ENCODE data around the gene MIS18A.

The MIS18A gene

DNA sequence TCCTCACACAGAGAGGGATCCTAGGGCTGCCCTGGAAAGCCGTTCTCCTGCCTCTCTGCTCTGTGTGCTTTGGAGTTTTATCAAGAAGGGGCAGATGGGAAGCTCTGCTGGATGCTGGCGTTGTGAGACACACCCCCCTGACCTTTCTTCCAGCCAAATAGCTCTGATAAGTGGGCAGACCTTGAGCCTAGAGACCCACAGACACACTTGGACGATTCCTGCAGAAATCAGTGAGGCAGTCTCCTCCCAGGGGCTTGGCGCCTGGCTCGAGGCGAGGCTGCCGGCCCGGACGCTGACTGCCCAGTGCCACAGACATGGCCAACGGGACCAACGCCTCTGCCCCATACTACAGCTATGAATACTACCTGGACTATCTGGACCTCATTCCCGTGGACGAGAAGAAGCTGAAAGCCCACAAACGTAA lies 19.8 kb upstream of the MIS18A start, which contains the start of gene MRAP:
Gene MRAP, plus strand, starts transcription at position 198 of the 424 bp plus-strand sequence. Its CDS starts 117 bp downstream, at position 315.
- no peak within 1 kb of the TSS for H3K27ac ChIP-seq
- H3K36me3 ChIP-seq (replicated peaks): no peaks in the 10 kb centered on the region
- no peak within 1 kb of the TSS for H3K4me3 ChIP-seq (ENCODE audit: low read depth, low read length)
- no peak for DNase-seq
- TF ChIP-seq, protein P1, sequence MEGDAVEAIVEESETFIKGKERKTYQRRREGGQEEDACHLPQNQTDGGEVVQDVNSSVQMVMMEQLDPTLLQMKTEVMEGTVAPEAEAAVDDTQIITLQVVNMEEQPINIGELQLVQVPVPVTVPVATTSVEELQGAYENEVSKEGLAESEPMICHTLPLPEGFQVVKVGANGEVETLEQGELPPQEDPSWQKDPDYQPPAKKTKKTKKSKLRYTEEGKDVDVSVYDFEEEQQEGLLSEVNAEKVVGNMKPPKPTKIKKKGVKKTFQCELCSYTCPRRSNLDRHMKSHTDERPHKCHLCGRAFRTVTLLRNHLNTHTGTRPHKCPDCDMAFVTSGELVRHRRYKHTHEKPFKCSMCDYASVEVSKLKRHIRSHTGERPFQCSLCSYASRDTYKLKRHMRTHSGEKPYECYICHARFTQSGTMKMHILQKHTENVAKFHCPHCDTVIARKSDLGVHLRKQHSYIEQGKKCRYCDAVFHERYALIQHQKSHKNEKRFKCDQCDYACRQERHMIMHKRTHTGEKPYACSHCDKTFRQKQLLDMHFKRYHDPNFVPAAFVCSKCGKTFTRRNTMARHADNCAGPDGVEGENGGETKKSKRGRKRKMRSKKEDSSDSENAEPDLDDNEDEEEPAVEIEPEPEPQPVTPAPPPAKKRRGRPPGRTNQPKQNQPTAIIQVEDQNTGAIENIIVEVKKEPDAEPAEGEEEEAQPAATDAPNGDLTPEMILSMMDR (IDR thresholded peaks at IDR 0.05; ENCODE audit: low read depth, low read length, missing control alignments): no peak
- no peaks in the 10 kb centered on the region for H3K27me3 ChIP-seq (replicated peaks)
- in situ Hi-C loops (cut with HindIII; ENCODE audit: low pct_ligation_motif_present, low sequenced_read_pairs): no loop called here

DNA sequence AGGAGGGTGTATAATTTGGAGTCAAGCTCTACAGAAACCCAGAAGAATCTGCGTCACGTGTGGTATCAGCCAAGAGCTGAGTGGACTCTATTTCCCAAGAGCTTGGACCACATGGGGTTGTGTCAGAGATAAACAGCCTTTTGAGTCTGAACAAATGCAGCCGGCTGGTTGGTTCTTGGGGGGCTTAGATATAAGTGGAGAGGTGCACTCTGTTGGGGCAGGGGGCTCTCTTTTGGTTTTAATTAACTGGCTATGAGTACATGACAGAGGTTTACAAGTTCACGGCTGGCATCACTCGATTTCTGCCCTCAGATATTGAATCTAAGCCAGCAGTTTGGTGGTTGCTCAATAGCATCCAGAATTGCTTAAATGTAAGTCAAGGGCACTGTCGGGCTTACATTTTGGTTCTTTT lies 19.3 kb upstream of the MIS18A start:
- no peak for DNase-seq
- Histone ChIP-seq H3K4me3 (ENCODE audit: low read depth, low read length) (no peak overlapping the region), H3K36me3 (replicated peaks) (no peaks in the 10 kb centered on the region), H3K27me3 (replicated peaks) (no peaks in the 10 kb centered on the region), H3K27ac (no peak overlapping the region)
- TF ChIP-seq, protein P1 (IDR thresholded peaks at IDR 0.05; ENCODE audit: low read depth, low read length, missing control alignments): no peak
- in situ Hi-C loops (cut with HindIII; ENCODE audit: low pct_ligation_motif_present, low sequenced_read_pairs): no loop called here

DNA sequence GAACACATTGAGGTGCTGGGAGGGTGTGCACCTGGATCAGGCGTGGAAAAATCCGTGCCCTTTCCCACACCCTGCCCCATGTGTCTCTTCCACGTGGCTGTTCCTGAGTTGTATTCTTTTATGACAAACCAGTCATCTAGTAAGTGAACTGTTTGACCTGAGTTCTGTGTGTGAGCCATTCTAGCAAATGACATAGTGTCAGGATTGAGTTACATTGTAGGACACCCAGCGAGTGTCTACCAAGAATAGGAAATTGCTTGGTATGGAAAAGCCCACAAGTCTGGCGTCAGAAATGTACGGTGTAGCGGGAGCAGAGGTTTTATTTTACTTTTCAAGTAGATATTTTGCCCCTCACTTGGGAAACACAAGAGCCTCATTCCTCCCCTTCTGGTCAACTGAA lies 18.6 kb upstream of the MIS18A start:
- Histone ChIP-seq H3K27me3 (replicated peaks) (no peaks in the 10 kb centered on the region), H3K4me3 (ENCODE audit: low read depth, low read length) (no peak overlapping the region), H3K36me3 (replicated peaks) (no peaks in the 10 kb centered on the region), H3K27ac (no peak overlapping the region)
- DNase-seq: no peak
- in situ Hi-C loops (cut with HindIII; ENCODE audit: low pct_ligation_motif_present, low sequenced_read_pairs): no loop called here
- TF ChIP-seq, protein P1 (IDR thresholded peaks at IDR 0.05; ENCODE audit: low read depth, low read length, missing control alignments): no peak

DNA sequence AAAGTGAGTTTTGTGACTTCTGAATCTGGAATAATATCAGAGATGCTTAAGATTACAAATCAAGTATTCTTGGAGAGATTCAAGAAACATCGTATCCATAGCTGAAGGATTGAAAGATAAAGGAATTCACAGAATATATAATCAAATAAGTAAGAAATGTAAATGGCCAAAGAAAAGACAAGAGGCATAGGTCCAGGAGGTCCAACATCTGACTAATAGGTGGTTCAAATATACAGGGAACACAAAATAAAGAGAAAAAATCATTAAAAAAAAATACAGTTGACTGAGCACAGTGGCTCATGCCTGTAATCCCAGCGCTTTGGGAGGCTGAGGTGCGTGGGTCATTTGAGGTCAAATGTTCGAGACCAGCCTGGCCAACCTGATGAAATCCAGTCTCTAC lies 6.6 kb upstream of the MIS18A start:
- no peak overlapping the region for H3K27ac ChIP-seq
- TF ChIP-seq, protein P1 (IDR thresholded peaks at IDR 0.05; ENCODE audit: low read depth, low read length, missing control alignments): no peak
- no peaks in the 10 kb centered on the region for H3K36me3 ChIP-seq (replicated peaks)
- no peak overlapping the region for H3K4me3 ChIP-seq (ENCODE audit: low read depth, low read length)
- in situ Hi-C loops (cut with HindIII; ENCODE audit: low pct_ligation_motif_present, low sequenced_read_pairs): no loop called here
- no peaks in the 10 kb centered on the region for H3K27me3 ChIP-seq (replicated peaks)
- DNase-seq: no peak

DNA sequence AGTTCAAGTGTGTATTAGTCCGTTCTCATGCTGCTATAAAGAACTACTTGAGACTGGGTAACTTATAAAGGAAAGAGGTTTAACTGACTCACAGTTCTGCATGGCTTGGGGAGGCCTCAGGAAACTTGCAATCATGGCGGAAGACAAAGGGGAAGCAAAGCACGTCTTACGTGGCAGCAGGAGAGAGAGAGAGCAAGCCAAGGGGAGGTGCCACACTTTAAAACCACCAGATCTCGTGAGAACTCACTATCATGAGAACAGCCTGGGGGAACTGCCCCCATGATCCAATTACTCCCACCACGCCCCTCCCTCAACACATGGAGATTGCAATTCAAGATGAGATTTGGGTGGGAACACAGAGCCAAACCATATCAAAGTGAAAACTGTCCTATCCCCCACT lies 4.1 kb upstream of the MIS18A start:
- no peak for DNase-seq
- H3K4me3 ChIP-seq (ENCODE audit: low read depth, low read length): no peak overlapping the region
- in situ Hi-C loops (cut with HindIII; ENCODE audit: low pct_ligation_motif_present, low sequenced_read_pairs): no loop called here
- H3K36me3 ChIP-seq (replicated peaks): no peaks in the 10 kb centered on the region
- H3K27me3 ChIP-seq (replicated peaks): no peaks in the 10 kb centered on the region
- TF ChIP-seq, protein P1 (IDR thresholded peaks at IDR 0.05; ENCODE audit: low read depth, low read length, missing control alignments): no peak
- H3K27ac ChIP-seq: no peak overlapping the region

DNA sequence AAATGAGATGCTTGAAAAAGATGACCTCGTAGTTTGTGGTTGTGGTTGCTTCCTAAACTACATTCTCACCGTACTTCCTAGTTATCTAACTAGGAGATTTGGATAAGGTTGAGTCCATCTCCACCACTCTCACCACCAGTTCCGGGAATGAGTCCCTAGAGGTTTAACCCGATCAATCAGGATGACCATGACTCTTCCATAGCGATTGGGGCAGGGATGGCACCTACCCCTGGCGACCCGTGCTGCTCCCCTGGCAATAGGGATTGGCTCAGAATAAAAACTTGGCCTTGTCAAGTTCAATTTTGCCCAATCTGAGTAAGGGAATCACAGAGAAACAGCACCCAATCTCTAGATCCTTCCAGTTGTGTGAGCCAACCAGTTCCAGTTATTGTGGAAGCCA lies 2.7 kb upstream of the MIS18A start:
- TF ChIP-seq, protein P1 (IDR thresholded peaks at IDR 0.05; ENCODE audit: low read depth, low read length, missing control alignments): no peak
- in situ Hi-C loops (cut with HindIII; ENCODE audit: low pct_ligation_motif_present, low sequenced_read_pairs): no loop called here
- Histone ChIP-seq H3K36me3 (replicated peaks) (no peaks in the 10 kb centered on the region), H3K27ac (no peak overlapping the region), H3K4me3 (ENCODE audit: low read depth, low read length) (no peak overlapping the region), H3K27me3 (replicated peaks) (no peaks in the 10 kb centered on the region)
- DNase-seq: no peak
